HL-60 (cell line): ENCODE data around the gene FBLN1.
"Not testable (repeated sequence)": the region's sequence is repeated elsewhere in the genome, so short reads cannot be mapped to it uniquely, and the experiment has no call there.

Experiments used
- DNase-seq, 2 experiments: peaks; one replicate each; pipeline ENCODE4 v3.0.0-alpha.2; 2010 to 2020; ENCODE audit warnings: low read depth in 1 of 2, low spot score in 1 of 2
- H3K27ac ChIP-seq: fragments of 250-450 bp; sonication (Bioruptor Pico); replicated peaks from 2 replicates; pipeline ENCODE4 v1.5.1; 2020; ENCODE audit warnings: mild to moderate bottlenecking, moderate library complexity
- H3K27me3 ChIP-seq: fragments of 250-450 bp; sonication (Bioruptor Pico); 2 replicates; pipeline ENCODE4 v1.5.1; 2021; ENCODE audit warnings: mild to moderate bottlenecking, moderate library complexity; ENCODE audit not compliant: insufficient read depth, poor library complexity, severe bottlenecking
- H3K4me3 ChIP-seq: replicated peaks from 2 replicates; pipeline ENCODE4 v1.5.1; 2011; ENCODE audit warnings: mild to moderate bottlenecking, control low read depth, low read length; ENCODE audit not compliant: insufficient read depth
- GABPA ChIP-seq: IDR thresholded peaks from 2 replicates; pipeline ENCODE4 v1.6.1; 2012; ENCODE audit warnings: low read depth
- POLR2AphosphoS5 ChIP-seq: IDR thresholded peaks from 2 replicates; pipeline ENCODE4 v1.6.1; 2012; ENCODE audit warnings: low read depth
- SPI1 ChIP-seq: IDR thresholded peaks from 2 replicates; pipeline ENCODE4 v1.6.1; 2012; ENCODE audit warnings: low read depth, mild to moderate bottlenecking, borderline replicate concordance
- TF ChIP-seq, protein P1 (sequence below): IDR thresholded peaks from one replicate; pipeline ENCODE4 v1.5.1; 2011; ENCODE audit warnings: low read length, control low read depth, inconsistent platforms; ENCODE audit not compliant: insufficient read depth
- TF ChIP-seq, protein P2 (sequence below): IDR thresholded peaks from 2 replicates; pipeline ENCODE4 v1.6.1; 2012; ENCODE audit warnings: low read depth; ENCODE audit not compliant: insufficient replicate concordance

Gene FBLN1

DNA sequence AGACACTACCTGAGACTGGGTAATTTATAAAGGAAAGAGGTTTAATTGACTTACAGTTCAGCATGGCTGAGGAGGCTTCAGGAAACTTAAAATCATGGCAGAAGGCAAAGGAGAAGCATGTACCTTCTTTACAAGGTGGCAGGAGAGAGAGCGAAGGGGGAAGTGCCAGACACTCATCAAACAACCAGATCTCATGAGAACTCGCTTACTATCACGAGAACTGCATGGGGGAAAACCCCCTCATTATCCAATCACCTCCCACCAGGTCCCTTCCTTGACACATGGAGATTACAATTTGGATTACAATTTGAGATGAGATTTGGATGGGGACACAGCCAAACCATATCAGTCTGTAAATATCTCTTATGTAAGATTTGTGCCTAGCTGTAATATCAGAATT, 118.0 kb downstream of the FBLN1 start:
- H3K27ac ChIP-seq: no peak overlapping the region
- H3K4me3 ChIP-seq: no peak overlapping the region
- no peak for DNase-seq
- TF ChIP-seq, protein P1, sequence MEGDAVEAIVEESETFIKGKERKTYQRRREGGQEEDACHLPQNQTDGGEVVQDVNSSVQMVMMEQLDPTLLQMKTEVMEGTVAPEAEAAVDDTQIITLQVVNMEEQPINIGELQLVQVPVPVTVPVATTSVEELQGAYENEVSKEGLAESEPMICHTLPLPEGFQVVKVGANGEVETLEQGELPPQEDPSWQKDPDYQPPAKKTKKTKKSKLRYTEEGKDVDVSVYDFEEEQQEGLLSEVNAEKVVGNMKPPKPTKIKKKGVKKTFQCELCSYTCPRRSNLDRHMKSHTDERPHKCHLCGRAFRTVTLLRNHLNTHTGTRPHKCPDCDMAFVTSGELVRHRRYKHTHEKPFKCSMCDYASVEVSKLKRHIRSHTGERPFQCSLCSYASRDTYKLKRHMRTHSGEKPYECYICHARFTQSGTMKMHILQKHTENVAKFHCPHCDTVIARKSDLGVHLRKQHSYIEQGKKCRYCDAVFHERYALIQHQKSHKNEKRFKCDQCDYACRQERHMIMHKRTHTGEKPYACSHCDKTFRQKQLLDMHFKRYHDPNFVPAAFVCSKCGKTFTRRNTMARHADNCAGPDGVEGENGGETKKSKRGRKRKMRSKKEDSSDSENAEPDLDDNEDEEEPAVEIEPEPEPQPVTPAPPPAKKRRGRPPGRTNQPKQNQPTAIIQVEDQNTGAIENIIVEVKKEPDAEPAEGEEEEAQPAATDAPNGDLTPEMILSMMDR: no peak
- TF ChIP-seq GABPA (no peak), POLR2AphosphoS5 (no peak), SPI1 (no peak)
- TF ChIP-seq, protein P2, sequence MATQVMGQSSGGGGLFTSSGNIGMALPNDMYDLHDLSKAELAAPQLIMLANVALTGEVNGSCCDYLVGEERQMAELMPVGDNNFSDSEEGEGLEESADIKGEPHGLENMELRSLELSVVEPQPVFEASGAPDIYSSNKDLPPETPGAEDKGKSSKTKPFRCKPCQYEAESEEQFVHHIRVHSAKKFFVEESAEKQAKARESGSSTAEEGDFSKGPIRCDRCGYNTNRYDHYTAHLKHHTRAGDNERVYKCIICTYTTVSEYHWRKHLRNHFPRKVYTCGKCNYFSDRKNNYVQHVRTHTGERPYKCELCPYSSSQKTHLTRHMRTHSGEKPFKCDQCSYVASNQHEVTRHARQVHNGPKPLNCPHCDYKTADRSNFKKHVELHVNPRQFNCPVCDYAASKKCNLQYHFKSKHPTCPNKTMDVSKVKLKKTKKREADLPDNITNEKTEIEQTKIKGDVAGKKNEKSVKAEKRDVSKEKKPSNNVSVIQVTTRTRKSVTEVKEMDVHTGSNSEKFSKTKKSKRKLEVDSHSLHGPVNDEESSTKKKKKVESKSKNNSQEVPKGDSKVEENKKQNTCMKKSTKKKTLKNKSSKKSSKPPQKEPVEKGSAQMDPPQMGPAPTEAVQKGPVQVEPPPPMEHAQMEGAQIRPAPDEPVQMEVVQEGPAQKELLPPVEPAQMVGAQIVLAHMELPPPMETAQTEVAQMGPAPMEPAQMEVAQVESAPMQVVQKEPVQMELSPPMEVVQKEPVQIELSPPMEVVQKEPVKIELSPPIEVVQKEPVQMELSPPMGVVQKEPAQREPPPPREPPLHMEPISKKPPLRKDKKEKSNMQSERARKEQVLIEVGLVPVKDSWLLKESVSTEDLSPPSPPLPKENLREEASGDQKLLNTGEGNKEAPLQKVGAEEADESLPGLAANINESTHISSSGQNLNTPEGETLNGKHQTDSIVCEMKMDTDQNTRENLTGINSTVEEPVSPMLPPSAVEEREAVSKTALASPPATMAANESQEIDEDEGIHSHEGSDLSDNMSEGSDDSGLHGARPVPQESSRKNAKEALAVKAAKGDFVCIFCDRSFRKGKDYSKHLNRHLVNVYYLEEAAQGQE: no peak
- H3K27me3 ChIP-seq: no peaks in the 10 kb centered on the region

DNA sequence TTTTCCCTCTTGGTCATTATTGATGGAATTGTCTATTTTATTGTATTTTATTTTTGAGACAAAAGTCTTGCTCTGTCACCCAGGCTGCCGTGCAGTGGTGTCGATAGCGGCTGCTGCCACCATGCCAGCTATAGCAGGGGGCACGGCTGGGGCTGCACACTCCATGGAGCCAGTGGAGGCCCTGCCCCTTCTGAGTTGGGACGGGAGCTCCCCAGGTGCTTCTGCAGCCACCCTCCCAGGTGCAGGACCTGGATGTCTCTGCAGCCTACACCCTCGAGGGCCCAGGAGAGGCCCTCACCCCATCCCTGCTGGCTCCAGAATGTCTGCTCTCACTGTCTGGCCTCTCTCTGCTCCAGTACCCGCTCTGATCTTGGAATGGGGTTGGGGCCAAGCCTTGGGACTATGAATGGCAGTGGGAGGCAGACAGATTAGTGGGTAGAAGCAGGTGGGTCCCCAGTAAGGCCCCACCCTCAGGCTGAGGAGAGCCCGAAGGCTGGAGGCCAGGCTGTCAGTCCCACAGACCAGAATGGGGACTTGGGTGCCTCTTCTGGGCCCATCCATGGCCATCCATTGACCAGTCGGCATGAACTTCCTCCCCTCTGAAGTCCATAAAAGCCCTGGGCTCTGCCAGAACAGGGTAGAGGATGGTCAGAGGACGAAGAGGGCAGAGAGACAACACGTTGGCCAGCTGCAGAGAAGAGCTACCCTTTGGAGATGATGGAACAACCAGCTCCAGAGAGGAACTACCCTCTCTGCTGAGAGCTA, 119.3 kb downstream of the FBLN1 start:
- no peak overlapping the region for H3K4me3 ChIP-seq
- TF ChIP-seq, protein P2: no peak
- TF ChIP-seq, protein P1: no peak
- TF ChIP-seq POLR2AphosphoS5 (no peak), SPI1 (no peak), GABPA (no peak)
- no peaks in the 10 kb centered on the region for H3K27me3 ChIP-seq
- no peak for DNase-seq
- no peak overlapping the region for H3K27ac ChIP-seq

DNA sequence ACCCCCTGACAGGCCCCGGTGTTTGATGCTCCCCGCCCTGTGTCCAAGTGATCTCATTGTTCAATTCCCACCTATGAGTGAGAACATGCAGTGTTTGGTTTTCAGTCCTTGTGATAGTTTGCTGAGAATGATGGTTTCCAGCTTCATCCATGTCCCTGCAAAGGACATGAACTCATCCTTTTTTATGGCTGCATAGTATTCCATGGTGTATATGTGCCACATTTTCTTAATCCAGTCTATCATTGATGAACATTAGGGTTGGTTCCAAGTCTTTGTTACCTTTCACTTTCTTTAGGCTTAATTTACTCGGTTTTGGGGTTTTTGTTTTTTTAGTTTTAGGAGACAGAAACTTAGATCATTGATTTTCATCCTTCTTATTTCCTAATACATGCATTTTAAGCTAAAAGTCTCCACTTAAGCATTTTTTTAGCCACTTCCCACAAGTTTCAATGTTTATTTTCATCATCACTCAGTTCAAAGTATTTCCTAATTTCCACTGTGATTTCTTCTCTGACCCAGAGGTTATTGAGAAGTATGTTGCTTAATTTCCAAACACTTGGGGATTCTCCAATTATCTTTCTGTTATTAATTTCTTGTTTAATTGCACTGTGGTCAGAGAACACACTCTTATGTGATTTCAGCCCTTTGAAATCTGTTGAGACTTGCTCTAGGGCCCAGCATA, 120.9 kb downstream of the FBLN1 start:
- H3K27ac ChIP-seq, H3K27me3 ChIP-seq, H3K4me3 ChIP-seq: not testable (repeated sequence)
- DNase-seq: peak in 1 of 2 experiments; percentile 54

DNA sequence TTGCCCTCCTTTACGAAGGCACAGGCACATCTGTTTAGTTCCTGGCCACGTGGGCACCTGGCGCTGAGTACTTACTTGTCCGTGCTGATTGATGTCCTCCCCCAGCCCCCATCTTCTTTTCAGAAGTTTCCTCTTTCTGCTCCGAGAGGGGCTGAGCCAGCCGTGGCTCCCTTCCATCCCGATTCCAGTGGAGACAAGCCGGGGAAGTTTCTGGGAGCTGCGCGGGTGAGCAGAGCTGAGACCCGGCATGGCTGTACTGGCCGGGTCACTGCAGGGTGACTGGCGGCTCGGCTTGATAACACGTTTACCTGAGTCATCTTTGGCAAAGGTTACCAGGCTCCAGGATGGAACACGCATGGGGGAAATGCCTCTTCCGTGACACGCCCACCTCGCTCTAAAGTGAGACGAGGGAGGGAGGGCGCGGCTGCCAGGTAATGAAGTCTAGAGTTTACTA, 123.5 kb downstream of the FBLN1 start:
- no peak overlapping the region for H3K27ac ChIP-seq
- no peaks in the 10 kb centered on the region for H3K27me3 ChIP-seq
- no peak for TF ChIP-seq GABPA
- TF ChIP-seq SPI1: no peak
- no peak for TF ChIP-seq POLR2AphosphoS5
- TF ChIP-seq, protein P2: no peak
- TF ChIP-seq, protein P1: no peak
- no peak overlapping the region for H3K4me3 ChIP-seq
- DNase-seq: no peak
